Measurements from ENCODE around the gene RAB11FIP4. TPM values are rescaled to one million over a fixed set of nuclear protein-coding genes. Genes with fewer than 3 reads are reported as not detected.

RAB11FIP4 gene
- total and polyA plus RNA-seq, 10 of the 15 experiments (the other 5 are each of a cell fraction or from before 2014, with no cell fraction given) = 1.4 to 27.0 (median 17.6) TPM

- TF ChIP-seq PRDM15 (CRISPR knock-in tag; IDR thresholded peaks at IDR 0.05) = no peak
- TF ChIP-seq SUZ12 (IDR thresholded peaks at IDR 0.05; ENCODE audit: unreplicated experiment) = no peak
- TF ChIP-seq SIX5 (IDR thresholded peaks at IDR 0.05; ENCODE audit: low read depth, low read length, severe bottlenecking) = no peak
- TF ChIP-seq FOXM1 (IDR thresholded peaks at IDR 0.05; ENCODE audit: low read depth, low read length) = peak; percentile 71; the same call in 1 of the 2 replicates
- TF ChIP-seq BMI1 (IDR thresholded peaks at IDR 0.05; ENCODE audit: borderline replicate concordance) = no peak
- peak; percentile 84 to 89; a peak in 2 of 4 replicates for TF ChIP-seq IKZF2 (IDR thresholded peaks at IDR 0.05)
- TF ChIP-seq STAT1 (conservative IDR thresholded peaks at IDR 0.05) = no peak
- peak; percentile 66; the same call in 1 of the 2 replicates for TF ChIP-seq PAX5 (IDR thresholded peaks at IDR 0.05; ENCODE audit: borderline replicate concordance, low read depth, low read length)
- no peak for TF ChIP-seq NRF1 (conservative IDR thresholded peaks at IDR 0.05; ENCODE audit: low read depth, low read length)
- no peak for TF ChIP-seq ZZZ3 (IDR thresholded peaks at IDR 0.05; ENCODE audit: control insufficient read depth, insufficient read length, low read depth)
- TF ChIP-seq BCL3 (IDR thresholded peaks at IDR 0.05; ENCODE audit: borderline replicate concordance, insufficient read depth, low read depth, low read length, poor library complexity, severe bottlenecking) = peak; percentile 62
- no peak for TF ChIP-seq ASH2L (IDR thresholded peaks at IDR 0.05; ENCODE audit: borderline replicate concordance, low read depth)
- no peak for TF ChIP-seq CTCF (IDR thresholded peaks at IDR 0.05 in 2 of 3, conservative IDR thresholded peaks at IDR 0.05 in 1 of 3; ENCODE audit: control insufficient read depth in 2 of 3, extremely low read depth in 1 of 3, insufficient read depth in 1 of 3, low read depth in 3 of 3, low read length in 3 of 3)
- peak; percentile 72; the same call in 1 of the 2 replicates for TF ChIP-seq ZBED1 (IDR thresholded peaks at IDR 0.05; ENCODE audit: borderline replicate concordance)
- no peak for TF ChIP-seq MAX (IDR thresholded peaks at IDR 0.05; ENCODE audit: low read depth, low read length)
- peak; percentile 85 for TF ChIP-seq BCL11A (IDR thresholded peaks at IDR 0.05; ENCODE audit: low read depth, low read length)
- TF ChIP-seq ZBTB4 (CRISPR knock-in tag; IDR thresholded peaks at IDR 0.05) = no peak
- TF ChIP-seq RAD51 (IDR thresholded peaks at IDR 0.05) = peak; percentile 30; the same call in 1 of the 2 replicates
Observed at GRCh38 chr17:31492880-31493655, 101.6 kb downstream of the RAB11FIP4 start (continued).
